HepG2 (cell line): Measurements from ENCODE around the gene ACOXL. TPM values are rescaled to one million over a fixed set of nuclear protein-coding genes. Genes with fewer than 3 reads are reported as not detected.

Source experiments
- ATAC-seq: fragments of 200-7000 bp; cut with Tn5 transposase; 3 replicates; pipeline ENCODE4 v1.9.1; 2020; ENCODE audit warnings: mild to moderate bottlenecking, moderate library complexity
- BruUV-seq: library from RNA; stranded (reverse); fragments of 400-500 nt; replicated peaks from 2 replicates; lab custom pipeline; 2021; lab: Mats Ljungman, UMichigan
- CTCF ChIA-PET: fragments of 300-600 bp; formaldehyde crosslinking; extraction: SDS; loops from one replicate; lab custom pipeline; 2021; ENCODE audit warnings: low total read pairs, inconsistent platforms, low intra/inter-chr PET ratio; lab: Yijun Ruan, JAX
- POLR2A ChIA-PET: fragments of 350-600 bp; sonication (Branson Sonifier 250); formaldehyde crosslinking; loops from one replicate; lab custom pipeline; 2020; ENCODE audit warnings: antibody characterized with exemption, inconsistent platforms; lab: Yijun Ruan, JAX
- DNase-seq: peaks from one replicate; pipeline ENCODE4 v3.0.0-alpha.2; 2015; ENCODE audit warnings: low spot score
- FAIRE-seq: peaks from 3 replicates; lab custom pipeline; 2011; peaks lifted over from hg19 to GRCh38; lab: Jason Lieb, UNC
- H2AFZ ChIP-seq: one replicate; pipeline ENCODE4 v1.6.1; 2011; ENCODE audit warnings: low read length, inconsistent platforms
- H3K27ac ChIP-seq: fragments of 300-600 bp; 3 replicates; pipeline ENCODE4 v1.8.0; 2011; ENCODE audit warnings: mixed run types, mild to moderate bottlenecking, mixed read lengths, low read length, inconsistent platforms; ENCODE audit not compliant: insufficient read depth; ENCODE audit errors: extremely low read length
- H3K27me3 ChIP-seq, 2 experiments: fragments of 200-600 bp in 1 of 2; 2 replicates in 1 of 2; 3 replicates in 1 of 2; pipeline versions ENCODE4 v1.6.0 to v1.8.0; 2011; ENCODE audit warnings: low read length in 2 of 2, mild to moderate bottlenecking in 2 of 2, moderate library complexity in 2 of 2, inconsistent platforms in 1 of 2; ENCODE audit not compliant: insufficient read depth in 2 of 2, control insufficient read depth in 1 of 2
- H3K36me3 ChIP-seq, 2 experiments: fragments of 200-600 bp in 1 of 2; replicated peaks in 1 of 2; 2 replicates in 1 of 2; 3 replicates in 1 of 2; pipeline versions ENCODE4 v1.5.1 to v1.8.0; 2011; ENCODE audit warnings: low read length in 2 of 2, inconsistent platforms in 1 of 2; ENCODE audit not compliant: insufficient read depth in 2 of 2, control insufficient read depth in 1 of 2
- H3K4me1 ChIP-seq: 2 replicates; pipeline ENCODE4 v1.5.1; 2012; ENCODE audit warnings: low read length, inconsistent platforms; ENCODE audit not compliant: insufficient read depth
- H3K4me2 ChIP-seq: 2 replicates; pipeline ENCODE4 v1.6.0; 2011; ENCODE audit warnings: low read depth, low read length, inconsistent platforms
- H3K4me3 ChIP-seq, 3 experiments: fragments of 200-600 bp in 1 of 3; sonication (generic), shearing (Covaris generic) in 1 of 3; replicated peaks in 1 of 3; 2 replicates each; pipeline ENCODE4 v1.5.1; 2011 to 2016; ENCODE audit warnings: low read length in 3 of 3, inconsistent platforms in 2 of 3, low read depth in 2 of 3, mild to moderate bottlenecking in 2 of 3, control low read depth in 1 of 3, mixed read lengths in 1 of 3; ENCODE audit not compliant: insufficient read depth in 1 of 3
- H3K79me2 ChIP-seq: one replicate; pipeline ENCODE4 v1.6.1; 2011; ENCODE audit warnings: low read length, inconsistent platforms; ENCODE audit not compliant: insufficient read depth
- H3K9ac ChIP-seq: 2 replicates; pipeline ENCODE4 v1.6.0; 2011; ENCODE audit warnings: mild to moderate bottlenecking, low read depth, low read length, inconsistent platforms; ENCODE audit not compliant: insufficient read depth
- H3K9me3 ChIP-seq: 2 replicates; pipeline ENCODE4 v1.5.1; 2012; ENCODE audit warnings: mild to moderate bottlenecking, low read length
- H4K20me1 ChIP-seq: 2 replicates; pipeline ENCODE4 v1.6.0; 2011; ENCODE audit warnings: inconsistent platforms, mild to moderate bottlenecking, low read length, moderate library complexity; ENCODE audit not compliant: insufficient read depth
- ATF1 ChIP-seq: IDR thresholded peaks from 2 replicates; pipeline ENCODE4 v1.6.1; 2016; ENCODE audit warnings: mild to moderate bottlenecking, control low read depth
- BORCS8-MEF2B ChIP-seq: sonication (generic); formaldehyde crosslinking; IDR thresholded peaks from 2 replicates; pipeline ENCODE4 v1.8.0; 2022; ENCODE audit warnings: mild to moderate bottlenecking, missing genetic modification reagents
- CBX2 ChIP-seq, 2 experiments: fragments of 200-600 bp in 1 of 2; sonication (generic); formaldehyde crosslinking in 1 of 2; IDR thresholded peaks; 2 replicates each; pipeline versions ENCODE4 v1.7.0 to v1.8.1; 2018 to 2022; ENCODE audit warnings: low read depth in 2 of 2, low read length in 1 of 2, mild to moderate bottlenecking in 1 of 2, missing genetic modification reagents in 1 of 2
- FIP1L1 ChIP-seq: fragments of 200-400 bp; formaldehyde crosslinking; IDR thresholded peaks from 2 replicates; pipeline ENCODE4 v1.6.1; 2018; ENCODE audit warnings: low read depth, mild to moderate bottlenecking, low read length, moderate library complexity, borderline replicate concordance; ENCODE audit not compliant: insufficient read depth
- RELA ChIP-seq: sonication (generic); formaldehyde crosslinking; IDR thresholded peaks from 2 replicates; pipeline ENCODE4 v1.4.0; 2020; ENCODE audit warnings: missing genetic modification reagents
- ZNF296 ChIP-seq: sonication (generic); formaldehyde crosslinking; conservative IDR thresholded peaks from 2 replicates; pipeline ENCODE4 v1.5.0; 2020; ENCODE audit warnings: mild to moderate bottlenecking, missing genetic modification reagents
- ZNF484 ChIP-seq: sonication (generic); formaldehyde crosslinking; IDR thresholded peaks from 2 replicates; pipeline ENCODE4 v1.5.1; 2020; ENCODE audit warnings: mild to moderate bottlenecking, low read depth, missing genetic modification reagents, borderline replicate concordance
- ZNF883 ChIP-seq: sonication (generic); formaldehyde crosslinking; IDR thresholded peaks from 2 replicates; pipeline ENCODE4 v1.5.1; 2020; ENCODE audit warnings: mild to moderate bottlenecking, missing genetic modification reagents; ENCODE audit errors: not compliant biosample characterization
- ZSCAN12 ChIP-seq: sonication (generic); formaldehyde crosslinking; IDR thresholded peaks from 2 replicates; pipeline ENCODE4 v1.9.0; 2021; ENCODE audit warnings: mild to moderate bottlenecking, missing genetic modification reagents
- WGBS: methylation state at CpG from one replicate; pipeline ENCODE4 v1.1.6; 2017; ENCODE audit warnings: low lambda C conversion rate; 5-methylcytosine and 5-hydroxymethylcytosine counted together
- in situ Hi-C: cut with HindIII; loops from 2 replicates; pipeline ENCODE4 v1.10.0; 2017; ENCODE audit warnings: low pct_unique_long_range_greater_than_20kb; ENCODE audit not compliant: extremely low pct_ligation_motif_present
- intact Hi-C: fragments of 100-400 bp; cut with micrococcal nuclease; formaldehyde crosslinking; loops from one replicate; pipeline ENCODE4 v1.10.0; 2022; ENCODE audit not compliant: unreplicated experiment
- polyA plus RNA-seq, 8 experiments: library from polyadenylated mRNA; depleted of rRNA in 3 of 8; stranded (reverse) in 7 of 8; unstranded in 1 of 8; fragments of >200 nt; fragmentation: Illumina TruSeq in 4 of 8; extraction: Trizol in 4 of 8; gene quantifications; 2 replicates each; pipeline versions ENCODE4 v1.2.1 to v1.2.3, GENCODE V29; 2011 to 2016; ENCODE audit warnings: low read depth in 4 of 8, missing spikeins in 1 of 8, mixed read lengths in 1 of 8; ENCODE audit not compliant: insufficient read depth in 1 of 8
- total RNA-seq, 5 experiments: library from RNA; depleted of rRNA; stranded (reverse); fragments of >200 nt; fragmentation: Illumina TruSeq; extraction: Trizol; gene quantifications; 2 replicates each; pipeline ENCODE4 v1.2.3, GENCODE V29; 2016; ENCODE audit warnings: low read depth in 1 of 5
- TF ChIP-seq, protein P1 (sequence below): sonication (generic); formaldehyde crosslinking; IDR thresholded peaks from 2 replicates; pipeline ENCODE4 v1.5.0; 2020; ENCODE audit warnings: mild to moderate bottlenecking, missing genetic modification reagents, borderline replicate concordance
- TF ChIP-seq, protein P2 (sequence below): sonication (generic); formaldehyde crosslinking; IDR thresholded peaks from 2 replicates; pipeline ENCODE4 v1.8.0; 2022; ENCODE audit warnings: mild to moderate bottlenecking, missing genetic modification reagents, moderate library complexity
- TF ChIP-seq, protein P3 (sequence below): fragments of 450-650 bp; IDR thresholded peaks from 2 replicates; pipeline ENCODE4 v1.6.1; 2017
- TF ChIP-seq, protein P4 (sequence below): sonication (generic); formaldehyde crosslinking; IDR thresholded peaks from 2 replicates; pipeline ENCODE4 v1.8.0; 2022; ENCODE audit warnings: mild to moderate bottlenecking, missing genetic modification reagents; ENCODE audit not compliant: insufficient replicate concordance

Gene ACOXL
- total and polyA plus RNA-seq, 2 of the 13 experiments (the other 11 are each of a cell fraction or from before 2014, with no cell fraction given) = not detected

DNA sequence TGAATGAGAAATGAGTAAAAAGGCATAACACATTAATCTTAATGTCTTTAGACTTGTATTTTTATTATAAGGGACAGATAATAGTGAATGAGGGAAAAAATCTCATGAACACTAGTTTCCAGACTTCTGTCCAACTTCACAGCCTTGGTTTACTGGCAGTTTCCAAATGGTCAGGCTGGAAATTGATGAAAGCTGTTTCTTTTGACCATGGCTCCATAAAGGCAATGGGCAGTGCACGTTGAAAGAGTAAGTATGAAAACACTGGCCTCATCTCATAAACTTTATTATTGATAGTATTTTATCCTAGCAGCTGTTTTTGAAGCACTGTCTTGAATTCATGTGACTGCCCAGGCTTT is 411.4 kb downstream of the ACOXL start (continued):
- TF ChIP-seq ZNF484 (CRISPR knock-in tag) (no peak), BORCS8-MEF2B (CRISPR knock-in tag) (no peak), FIP1L1 (no peak)

DNA sequence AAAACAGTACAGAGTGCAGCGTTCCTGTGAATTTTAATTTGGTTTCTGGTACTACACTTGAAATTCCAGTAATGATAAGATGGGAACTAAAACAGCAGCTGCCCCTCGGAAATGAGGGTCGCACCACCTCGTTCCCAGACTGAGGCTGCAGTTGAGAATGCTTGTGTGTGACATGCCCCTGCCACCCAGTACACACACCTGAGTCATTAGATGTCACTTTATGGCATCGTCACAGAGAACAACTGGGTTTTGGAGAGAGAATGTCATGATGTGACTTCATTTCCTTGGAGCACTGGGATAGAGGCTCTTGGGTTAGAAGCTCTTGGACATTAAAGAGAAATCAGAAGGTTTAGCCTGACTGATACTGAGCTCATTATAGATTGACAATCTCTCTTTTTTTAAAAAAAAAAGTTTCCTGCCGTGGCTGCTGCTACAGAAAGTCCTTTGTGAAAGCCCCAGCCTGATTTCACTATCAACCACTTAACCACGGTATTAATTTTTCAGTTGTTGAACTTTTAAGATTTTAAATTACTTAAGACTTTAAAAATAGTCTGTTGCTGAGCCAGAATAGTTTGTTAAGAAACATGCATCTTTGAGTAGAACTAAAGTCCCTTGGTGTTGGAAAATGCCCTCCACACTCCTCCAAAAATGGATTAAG is 412.9 kb downstream of the ACOXL start:
- Histone ChIP-seq H3K9ac (no peak overlapping the region), H2AFZ (no peak overlapping the region), H4K20me1 (no peaks in the 10 kb centered on the region), H3K79me2 (peaks cover 17% of the 10 kb centered on the region), H3K27me3 (no peaks in the 10 kb centered on the region), H3K9me3 (no peaks in the 10 kb centered on the region), H3K4me3 (no peak overlapping the region), H3K4me1 (no peaks in the 10 kb centered on the region), H3K36me3 (peaks cover 12 to 62% of the 10 kb centered on the region in 2 experiments), H3K27ac (no peak overlapping the region), H3K4me2 (no peak overlapping the region)
- intact Hi-C loops = no loop called here
- no peak for ATAC-seq
- BruUV-seq = no TSS peak
- 95% methylated on average over 7 of the region's 7 CpGs for WGBS
- no peak for FAIRE-seq
- ChIA-PET CTCF (no interaction called here), POLR2A (interaction anchor here (1.1 to 1.9 kb wide), 2 partner anchors 10 to 24 kb away, joined by 3 to 4 read pairs; partner anchors contain the start of gene BCL2L11)
- DNase-seq = no peak
- in situ Hi-C loops = no loop called here
- TF ChIP-seq, protein P1, sequence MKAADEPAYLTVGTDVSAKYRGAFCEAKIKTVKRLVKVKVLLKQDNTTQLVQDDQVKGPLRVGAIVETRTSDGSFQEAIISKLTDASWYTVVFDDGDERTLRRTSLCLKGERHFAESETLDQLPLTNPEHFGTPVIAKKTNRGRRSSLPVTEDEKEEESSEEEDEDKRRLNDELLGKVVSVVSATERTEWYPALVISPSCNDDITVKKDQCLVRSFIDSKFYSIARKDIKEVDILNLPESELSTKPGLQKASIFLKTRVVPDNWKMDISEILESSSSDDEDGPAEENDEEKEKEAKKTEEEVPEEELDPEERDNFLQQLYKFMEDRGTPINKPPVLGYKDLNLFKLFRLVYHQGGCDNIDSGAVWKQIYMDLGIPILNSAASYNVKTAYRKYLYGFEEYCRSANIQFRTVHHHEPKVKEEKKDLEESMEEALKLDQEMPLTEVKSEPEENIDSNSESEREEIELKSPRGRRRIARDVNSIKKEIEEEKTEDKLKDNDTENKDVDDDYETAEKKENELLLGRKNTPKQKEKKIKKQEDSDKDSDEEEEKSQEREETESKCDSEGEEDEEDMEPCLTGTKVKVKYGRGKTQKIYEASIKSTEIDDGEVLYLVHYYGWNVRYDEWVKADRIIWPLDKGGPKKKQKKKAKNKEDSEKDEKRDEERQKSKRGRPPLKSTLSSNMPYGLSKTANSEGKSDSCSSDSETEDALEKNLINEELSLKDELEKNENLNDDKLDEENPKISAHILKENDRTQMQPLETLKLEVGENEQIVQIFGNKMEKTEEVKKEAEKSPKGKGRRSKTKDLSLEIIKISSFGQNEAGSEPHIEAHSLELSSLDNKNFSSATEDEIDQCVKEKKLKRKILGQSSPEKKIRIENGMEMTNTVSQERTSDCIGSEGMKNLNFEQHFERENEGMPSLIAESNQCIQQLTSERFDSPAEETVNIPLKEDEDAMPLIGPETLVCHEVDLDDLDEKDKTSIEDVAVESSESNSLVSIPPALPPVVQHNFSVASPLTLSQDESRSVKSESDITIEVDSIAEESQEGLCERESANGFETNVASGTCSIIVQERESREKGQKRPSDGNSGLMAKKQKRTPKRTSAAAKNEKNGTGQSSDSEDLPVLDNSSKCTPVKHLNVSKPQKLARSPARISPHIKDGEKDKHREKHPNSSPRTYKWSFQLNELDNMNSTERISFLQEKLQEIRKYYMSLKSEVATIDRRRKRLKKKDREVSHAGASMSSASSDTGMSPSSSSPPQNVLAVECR (CRISPR knock-in tag) = no peak
- TF ChIP-seq ZNF883 (CRISPR knock-in tag) (no peak), ATF1 (CRISPR knock-in tag) (no peak), RELA (CRISPR knock-in tag) (no peak), ZNF296 (CRISPR knock-in tag) (no peak), ZSCAN12 (CRISPR knock-in tag) (no peak), CBX2 (IDR thresholded peaks at IDR 0.05; ENCODE audit: low read depth, low read length) (no peak), CBX2 (CRISPR knock-in tag; IDR thresholded peaks at IDR 0.05; ENCODE audit: low read depth) (no peak)
- TF ChIP-seq, protein P2, sequence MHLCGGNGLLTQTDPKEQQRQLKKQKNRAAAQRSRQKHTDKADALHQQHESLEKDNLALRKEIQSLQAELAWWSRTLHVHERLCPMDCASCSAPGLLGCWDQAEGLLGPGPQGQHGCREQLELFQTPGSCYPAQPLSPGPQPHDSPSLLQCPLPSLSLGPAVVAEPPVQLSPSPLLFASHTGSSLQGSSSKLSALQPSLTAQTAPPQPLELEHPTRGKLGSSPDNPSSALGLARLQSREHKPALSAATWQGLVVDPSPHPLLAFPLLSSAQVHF (CRISPR knock-in tag) = no peak
- TF ChIP-seq, protein P3, sequence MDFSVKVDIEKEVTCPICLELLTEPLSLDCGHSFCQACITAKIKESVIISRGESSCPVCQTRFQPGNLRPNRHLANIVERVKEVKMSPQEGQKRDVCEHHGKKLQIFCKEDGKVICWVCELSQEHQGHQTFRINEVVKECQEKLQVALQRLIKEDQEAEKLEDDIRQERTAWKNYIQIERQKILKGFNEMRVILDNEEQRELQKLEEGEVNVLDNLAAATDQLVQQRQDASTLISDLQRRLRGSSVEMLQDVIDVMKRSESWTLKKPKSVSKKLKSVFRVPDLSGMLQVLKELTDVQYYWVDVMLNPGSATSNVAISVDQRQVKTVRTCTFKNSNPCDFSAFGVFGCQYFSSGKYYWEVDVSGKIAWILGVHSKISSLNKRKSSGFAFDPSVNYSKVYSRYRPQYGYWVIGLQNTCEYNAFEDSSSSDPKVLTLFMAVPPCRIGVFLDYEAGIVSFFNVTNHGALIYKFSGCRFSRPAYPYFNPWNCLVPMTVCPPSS = no peak
- TF ChIP-seq, protein P4, sequence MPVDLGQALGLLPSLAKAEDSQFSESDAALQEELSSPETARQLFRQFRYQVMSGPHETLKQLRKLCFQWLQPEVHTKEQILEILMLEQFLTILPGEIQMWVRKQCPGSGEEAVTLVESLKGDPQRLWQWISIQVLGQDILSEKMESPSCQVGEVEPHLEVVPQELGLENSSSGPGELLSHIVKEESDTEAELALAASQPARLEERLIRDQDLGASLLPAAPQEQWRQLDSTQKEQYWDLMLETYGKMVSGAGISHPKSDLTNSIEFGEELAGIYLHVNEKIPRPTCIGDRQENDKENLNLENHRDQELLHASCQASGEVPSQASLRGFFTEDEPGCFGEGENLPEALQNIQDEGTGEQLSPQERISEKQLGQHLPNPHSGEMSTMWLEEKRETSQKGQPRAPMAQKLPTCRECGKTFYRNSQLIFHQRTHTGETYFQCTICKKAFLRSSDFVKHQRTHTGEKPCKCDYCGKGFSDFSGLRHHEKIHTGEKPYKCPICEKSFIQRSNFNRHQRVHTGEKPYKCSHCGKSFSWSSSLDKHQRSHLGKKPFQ = no peak
